Measurements from ENCODE around the gene LMO3.

DNA sequence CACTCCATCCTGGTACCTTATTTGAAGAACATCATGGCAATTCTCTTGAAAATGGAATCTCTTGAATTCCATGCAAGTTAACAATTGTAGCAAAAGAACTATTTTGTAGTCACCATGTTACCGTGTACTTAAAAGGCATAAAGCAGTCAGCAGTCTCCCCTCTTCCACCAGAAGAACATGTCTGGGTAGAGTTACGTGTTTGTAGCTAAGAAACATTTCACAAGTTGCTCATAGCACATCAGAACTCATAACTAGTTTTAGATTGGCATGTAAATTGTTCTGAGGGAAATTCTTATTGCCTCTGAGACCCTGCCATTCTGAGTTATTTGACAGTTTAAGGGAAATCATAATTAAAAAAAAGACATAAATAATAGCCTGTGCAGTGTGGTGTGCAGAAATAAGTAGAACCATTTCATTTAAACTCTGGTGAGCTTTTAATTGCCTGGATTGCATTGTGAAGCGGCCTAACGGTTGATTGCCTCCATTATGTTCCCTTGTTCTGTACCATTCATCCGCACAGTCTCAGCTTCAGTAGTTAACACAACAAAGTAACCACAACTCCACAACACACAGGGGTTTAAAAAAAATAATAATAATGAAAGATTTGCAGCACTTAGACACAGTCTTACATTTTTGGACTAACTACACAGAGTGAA lies 2.6 kb downstream of the LMO3 start:
- TF ChIP-seq POLR2A (IDR thresholded peaks at IDR 0.05; ENCODE audit: low read depth, low read length) (no peak), MXI1 (IDR thresholded peaks at IDR 0.05; ENCODE audit: borderline replicate concordance, low read depth, low read length) (no peak), SMC3 (IDR thresholded peaks at IDR 0.05; ENCODE audit: low read depth, low read length) (no peak)
- TF ChIP-seq, protein P1, sequence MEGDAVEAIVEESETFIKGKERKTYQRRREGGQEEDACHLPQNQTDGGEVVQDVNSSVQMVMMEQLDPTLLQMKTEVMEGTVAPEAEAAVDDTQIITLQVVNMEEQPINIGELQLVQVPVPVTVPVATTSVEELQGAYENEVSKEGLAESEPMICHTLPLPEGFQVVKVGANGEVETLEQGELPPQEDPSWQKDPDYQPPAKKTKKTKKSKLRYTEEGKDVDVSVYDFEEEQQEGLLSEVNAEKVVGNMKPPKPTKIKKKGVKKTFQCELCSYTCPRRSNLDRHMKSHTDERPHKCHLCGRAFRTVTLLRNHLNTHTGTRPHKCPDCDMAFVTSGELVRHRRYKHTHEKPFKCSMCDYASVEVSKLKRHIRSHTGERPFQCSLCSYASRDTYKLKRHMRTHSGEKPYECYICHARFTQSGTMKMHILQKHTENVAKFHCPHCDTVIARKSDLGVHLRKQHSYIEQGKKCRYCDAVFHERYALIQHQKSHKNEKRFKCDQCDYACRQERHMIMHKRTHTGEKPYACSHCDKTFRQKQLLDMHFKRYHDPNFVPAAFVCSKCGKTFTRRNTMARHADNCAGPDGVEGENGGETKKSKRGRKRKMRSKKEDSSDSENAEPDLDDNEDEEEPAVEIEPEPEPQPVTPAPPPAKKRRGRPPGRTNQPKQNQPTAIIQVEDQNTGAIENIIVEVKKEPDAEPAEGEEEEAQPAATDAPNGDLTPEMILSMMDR (conservative IDR thresholded peaks at IDR 0.05; ENCODE audit: low read depth, low read length) = no peak
- TF ChIP-seq, protein P2, sequence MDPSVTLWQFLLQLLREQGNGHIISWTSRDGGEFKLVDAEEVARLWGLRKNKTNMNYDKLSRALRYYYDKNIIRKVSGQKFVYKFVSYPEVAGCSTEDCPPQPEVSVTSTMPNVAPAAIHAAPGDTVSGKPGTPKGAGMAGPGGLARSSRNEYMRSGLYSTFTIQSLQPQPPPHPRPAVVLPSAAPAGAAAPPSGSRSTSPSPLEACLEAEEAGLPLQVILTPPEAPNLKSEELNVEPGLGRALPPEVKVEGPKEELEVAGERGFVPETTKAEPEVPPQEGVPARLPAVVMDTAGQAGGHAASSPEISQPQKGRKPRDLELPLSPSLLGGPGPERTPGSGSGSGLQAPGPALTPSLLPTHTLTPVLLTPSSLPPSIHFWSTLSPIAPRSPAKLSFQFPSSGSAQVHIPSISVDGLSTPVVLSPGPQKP (IDR thresholded peaks at IDR 0.05; ENCODE audit: borderline replicate concordance, low read depth, low read length) = no peak
